ENCODE data around the gene HNRNPA0.

Gene HNRNPA0

DNA sequence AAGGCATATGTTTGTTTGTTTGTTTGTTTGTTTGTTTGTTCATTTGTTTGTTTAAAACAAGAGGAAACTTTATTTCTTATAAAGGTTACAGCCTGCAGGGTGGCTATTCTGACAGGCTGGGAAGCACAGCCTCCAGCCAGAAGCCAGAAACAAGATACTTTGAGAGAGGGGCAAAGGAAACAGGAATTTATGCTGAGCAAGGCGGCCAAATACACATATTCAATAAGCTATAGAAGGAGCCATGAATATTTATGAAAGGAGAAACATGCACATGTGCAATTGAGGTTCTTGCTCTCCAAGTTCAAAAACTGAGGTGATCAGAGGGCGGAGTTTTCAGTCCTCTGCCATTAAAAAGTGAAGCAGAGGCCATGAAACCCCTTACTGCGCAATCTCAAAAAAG, 37.8 kb downstream of the HNRNPA0 start:
- DNase-seq = no peak

DNA sequence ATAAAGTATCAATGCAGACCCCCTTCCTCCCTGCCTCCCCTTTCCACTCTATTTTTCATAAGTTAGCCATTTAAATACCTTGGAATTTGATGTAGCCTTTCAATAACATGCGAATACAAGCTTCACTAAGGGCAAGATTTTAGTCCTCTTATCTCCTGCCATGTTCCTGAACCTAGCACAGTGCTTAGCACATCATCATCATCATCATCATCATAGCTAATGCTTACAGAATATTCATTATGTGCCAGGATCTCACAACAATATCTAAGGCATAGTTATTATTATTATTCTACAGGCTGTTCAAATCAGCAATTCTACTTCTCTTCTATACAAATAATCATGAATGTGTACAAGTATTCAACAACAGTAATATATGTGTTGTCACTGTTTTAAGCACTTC, 38.7 kb downstream of the HNRNPA0 start:
- no peak for DNase-seq

- DNase-seq = no peak
Measured at GRCh38 chr5:137714946-137715345, 39.2 kb downstream of the HNRNPA0 start.

DNA sequence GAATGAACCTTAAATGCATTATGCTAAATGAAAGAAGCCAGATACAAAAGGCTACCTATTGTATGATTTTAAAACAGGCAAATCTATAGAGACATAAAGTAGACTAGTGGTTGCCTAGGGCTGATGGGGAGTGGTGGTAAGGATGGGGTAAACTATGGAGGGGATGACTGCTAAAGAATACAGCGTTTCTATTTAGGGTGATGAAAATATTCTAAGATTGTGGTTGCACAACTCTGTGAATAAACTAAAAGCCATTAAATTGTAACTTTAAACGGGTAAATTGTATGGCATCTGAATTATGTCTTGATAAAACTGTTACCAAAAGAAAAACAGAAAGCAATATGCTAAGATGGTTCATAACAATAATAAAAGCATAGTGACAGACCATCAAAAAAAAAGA, 39.7 kb downstream of the HNRNPA0 start:
- DNase-seq = no peak

DNA sequence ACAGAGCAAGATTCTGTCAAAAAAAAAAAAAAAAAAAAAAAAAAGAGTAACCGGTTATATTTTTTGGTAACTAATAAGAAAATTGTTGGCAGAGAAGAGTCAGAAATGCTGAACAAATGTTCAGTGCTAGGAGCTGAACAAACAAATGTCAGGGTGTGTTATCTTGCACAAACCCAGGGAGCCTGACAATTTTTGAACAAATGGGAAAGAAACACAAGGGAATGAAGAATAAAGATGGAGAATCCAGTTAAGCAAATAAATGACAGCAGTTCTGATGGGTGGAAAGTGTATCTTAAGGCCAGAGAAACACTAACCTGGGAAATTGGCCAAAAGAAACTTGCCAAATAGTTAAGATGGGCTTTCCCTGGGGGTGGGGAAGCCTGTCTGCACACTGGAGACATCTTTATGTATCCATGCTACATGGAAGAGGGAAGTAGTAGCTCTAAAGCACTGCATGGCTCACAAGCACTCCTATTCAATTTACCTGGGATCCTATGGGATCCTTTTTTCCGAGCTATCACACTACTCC, 42.0 kb downstream of the HNRNPA0 start:
- DNase-seq = no peak

- DNase-seq = no peak
Measured at GRCh38 chr5:137710086-137710485, 44.1 kb downstream of the HNRNPA0 start.

- no peak for DNase-seq
Measured at GRCh38 chr5:137708796-137709559, 45.2 kb downstream of the HNRNPA0 start.

DNA sequence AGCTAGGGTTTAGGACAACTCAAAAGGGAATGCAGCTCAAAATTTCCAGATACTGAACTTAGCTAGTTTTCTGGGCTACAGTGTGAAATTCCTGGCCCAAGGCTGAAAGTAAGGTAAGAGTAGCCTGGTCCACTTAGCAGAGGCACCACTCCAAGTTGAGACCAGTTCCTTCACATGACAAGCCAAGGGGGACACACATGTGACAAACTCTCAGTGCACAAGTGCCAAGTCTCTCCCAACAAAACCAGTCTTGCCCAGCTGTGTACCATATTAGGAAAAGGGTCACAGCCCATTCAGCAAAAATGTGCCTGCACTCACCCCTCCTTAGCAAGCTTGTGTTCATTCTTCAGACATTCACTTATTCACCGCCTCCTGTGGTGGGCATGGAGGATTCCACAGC, 46.1 kb downstream of the HNRNPA0 start:
- DNase-seq = no peak

GRCh38 chr5:137706841-137707240, 47.3 kb downstream of the HNRNPA0 start:
- DNase-seq = no peak

DNA sequence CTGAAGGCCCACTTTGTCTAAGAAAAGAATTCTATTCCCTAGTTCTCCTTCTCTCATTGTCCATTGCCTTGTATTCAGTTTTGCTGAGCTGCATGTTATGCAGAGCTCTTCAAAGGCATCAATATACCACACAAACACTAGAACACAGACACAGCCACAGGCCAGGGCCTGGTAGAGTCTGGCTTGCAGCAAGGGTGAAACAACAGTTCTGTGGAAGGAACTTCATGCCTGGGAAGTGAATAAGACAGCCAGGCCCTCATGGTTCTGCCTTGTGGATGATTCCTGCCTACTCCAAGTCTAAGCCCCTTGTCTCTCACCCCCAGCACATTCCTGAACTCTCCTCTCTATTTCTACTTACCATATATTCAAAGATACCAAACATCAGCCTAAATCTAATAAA, 49.1 kb downstream of the HNRNPA0 start:
- no peak for DNase-seq

DNA sequence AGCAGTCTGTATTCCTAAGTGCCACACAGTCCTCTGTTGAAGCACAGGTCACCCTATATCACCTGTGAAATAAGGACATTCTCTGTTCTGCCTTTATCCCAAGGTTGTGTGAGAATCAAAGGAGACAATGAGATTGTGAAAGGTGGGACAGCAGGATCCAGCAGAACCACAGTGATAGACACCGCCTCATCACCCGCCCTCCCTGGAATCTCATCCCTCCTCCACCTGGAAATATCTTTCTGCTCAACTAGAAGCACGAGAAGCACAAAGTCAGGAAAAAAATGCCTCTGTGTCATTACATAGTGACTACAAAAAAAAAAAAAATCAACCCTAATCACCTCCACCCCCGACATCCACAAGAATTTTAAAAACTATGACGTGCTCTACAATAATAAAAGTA, 50.6 kb downstream of the HNRNPA0 start:
- no peak for DNase-seq

DNA sequence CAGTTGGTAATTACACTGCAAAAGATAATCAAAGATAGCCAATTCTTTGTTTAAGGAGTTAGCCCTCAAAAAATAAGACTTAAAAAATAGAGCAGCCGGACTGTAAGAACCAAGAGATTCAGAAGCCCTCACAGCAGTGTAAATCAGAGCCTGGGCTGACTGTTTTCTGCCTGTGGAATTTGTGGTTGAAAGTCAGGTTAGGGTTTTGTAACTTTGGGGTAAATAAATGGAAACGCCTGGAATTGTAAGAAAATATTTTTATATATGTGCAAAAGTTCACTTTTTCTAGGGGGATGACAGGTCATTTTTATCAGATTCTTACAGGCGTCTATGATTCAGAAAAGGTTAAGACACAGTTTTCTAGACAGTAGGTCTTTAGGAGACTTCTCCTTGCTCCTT, 53.9 kb downstream of the HNRNPA0 start:
- no peak for DNase-seq

GRCh38 chr5:137699336-137700281, 54.6 kb downstream of the HNRNPA0 start:
- DNase-seq = no peak

GRCh38 chr5:137696481-137696880, 57.7 kb downstream of the HNRNPA0 start:
- no peak for DNase-seq

DNA sequence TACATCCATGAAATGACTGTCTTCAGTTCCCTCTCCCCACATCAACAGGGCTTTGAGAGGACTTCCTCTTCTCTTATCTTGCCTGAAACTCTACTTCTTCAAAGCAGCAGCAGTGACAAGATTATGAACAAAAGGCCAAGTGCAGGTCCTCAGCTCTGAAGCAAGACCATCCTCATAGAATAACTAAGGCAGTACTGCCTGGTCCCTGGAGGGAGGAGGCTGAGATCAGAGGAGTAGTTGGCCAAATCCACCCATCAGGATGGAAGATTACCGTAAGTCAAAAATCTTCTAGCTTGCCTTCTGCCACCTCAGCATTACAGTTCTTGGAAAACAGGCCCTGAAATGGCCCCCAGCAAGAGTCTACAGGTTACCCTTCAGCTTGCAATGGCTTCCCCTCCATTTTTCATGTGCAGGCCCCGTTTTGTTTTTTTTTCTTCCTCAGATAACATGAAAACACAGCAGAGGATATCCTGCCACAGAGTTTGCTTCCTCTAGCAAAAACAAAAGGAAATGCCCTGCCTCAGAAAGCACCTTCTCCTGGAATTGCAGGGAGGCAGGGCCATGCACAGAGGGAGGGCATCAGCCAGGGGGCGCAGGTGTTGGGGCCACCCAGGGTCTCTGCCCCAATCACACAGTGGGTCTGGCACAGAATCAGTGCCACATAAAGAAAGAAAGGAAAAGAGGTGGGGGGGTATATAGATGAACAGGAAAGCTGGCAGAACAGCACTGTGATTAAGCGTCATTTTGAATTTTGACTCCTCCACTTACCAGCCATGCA, 58.3 kb downstream of the HNRNPA0 start:
- no peak for DNase-seq

Data from NCI-H526 (cell line).